Fibroblast of mammary gland (primary cell): ENCODE data around the gene PKD1L1.

Experiments used
- DNase-seq: peaks from one replicate; pipeline ENCODE4 v3.0.0-alpha.2; 2010; ENCODE audit warnings: low read depth
- H3K4me3 ChIP-seq: 2 replicates; pipeline ENCODE4 v1.5.1; 2011; ENCODE audit warnings: low read depth, mild to moderate bottlenecking, low read length, moderate library complexity; ENCODE audit not compliant: control insufficient read depth
- TF ChIP-seq, protein P1 (sequence below): conservative IDR thresholded peaks from 2 replicates; pipeline ENCODE4 v1.5.1; 2011; ENCODE audit warnings: low read depth, low read length, inconsistent platforms; ENCODE audit not compliant: control insufficient read depth, insufficient read depth

PKD1L1 gene

DNA sequence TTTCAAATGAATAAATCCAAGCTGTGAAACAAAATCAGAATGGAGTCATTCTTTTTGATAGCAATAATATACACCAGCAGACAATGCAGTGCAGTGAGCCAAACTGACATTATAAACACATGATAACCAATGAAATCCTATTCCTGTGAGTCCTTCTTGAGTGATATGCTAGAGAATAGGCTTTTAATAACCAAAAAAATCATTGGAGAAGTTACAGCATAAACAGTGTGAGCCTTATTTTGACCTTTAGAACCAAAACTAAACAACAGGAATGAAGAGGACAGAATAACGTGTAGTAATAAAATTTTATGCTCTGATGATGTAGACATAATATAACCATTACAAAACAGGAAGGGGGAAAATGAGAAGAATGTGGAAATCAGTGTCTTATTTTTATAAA lies 22.5 kb upstream of the PKD1L1 start:
- no peak overlapping the region for H3K4me3 ChIP-seq
- no peak for DNase-seq

DNA sequence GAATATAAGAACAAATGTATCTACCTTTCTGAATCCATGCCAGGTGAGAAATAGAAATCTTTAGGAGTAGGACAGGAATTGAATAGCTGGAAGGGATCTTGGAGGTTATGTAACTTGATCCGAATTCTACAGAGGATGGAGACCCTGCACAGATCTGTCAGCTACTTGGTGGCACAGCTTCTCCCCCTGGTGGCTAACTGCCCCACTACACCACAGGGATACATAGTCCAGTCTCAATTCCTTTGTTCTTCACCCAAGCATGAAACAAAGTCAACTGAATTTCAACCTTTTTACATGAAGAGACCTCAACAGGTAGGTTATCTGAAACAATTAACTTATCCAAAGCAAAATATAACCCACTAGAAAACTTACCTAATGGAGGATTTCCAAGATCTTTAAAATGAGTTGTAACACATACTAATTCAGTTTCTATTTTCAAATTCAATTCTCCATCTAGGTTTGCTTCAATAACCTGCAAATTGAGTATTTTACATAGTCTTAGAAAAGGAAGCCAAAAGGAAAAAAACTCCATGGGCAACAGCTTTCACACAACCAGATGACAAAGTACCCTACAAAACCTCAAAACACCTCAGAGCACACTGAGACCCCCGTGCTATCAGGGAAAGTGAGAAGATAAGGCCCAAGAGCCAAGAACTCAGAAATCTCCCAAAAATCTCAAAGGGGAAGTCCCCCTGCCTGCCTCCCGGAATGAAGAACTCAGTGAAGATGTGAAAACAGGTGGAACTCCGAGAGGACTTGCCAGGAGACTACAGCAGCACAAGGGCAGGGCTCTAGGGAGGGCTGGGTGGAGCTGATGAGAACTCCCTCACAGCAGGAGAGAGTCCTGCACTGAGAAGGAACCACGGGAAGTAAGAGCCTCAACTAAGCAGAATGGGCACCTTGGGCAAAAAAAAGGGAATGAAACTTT lies 20.8 kb upstream of the PKD1L1 start:
- peak; percentile 64 for DNase-seq
- TF ChIP-seq, protein P1, sequence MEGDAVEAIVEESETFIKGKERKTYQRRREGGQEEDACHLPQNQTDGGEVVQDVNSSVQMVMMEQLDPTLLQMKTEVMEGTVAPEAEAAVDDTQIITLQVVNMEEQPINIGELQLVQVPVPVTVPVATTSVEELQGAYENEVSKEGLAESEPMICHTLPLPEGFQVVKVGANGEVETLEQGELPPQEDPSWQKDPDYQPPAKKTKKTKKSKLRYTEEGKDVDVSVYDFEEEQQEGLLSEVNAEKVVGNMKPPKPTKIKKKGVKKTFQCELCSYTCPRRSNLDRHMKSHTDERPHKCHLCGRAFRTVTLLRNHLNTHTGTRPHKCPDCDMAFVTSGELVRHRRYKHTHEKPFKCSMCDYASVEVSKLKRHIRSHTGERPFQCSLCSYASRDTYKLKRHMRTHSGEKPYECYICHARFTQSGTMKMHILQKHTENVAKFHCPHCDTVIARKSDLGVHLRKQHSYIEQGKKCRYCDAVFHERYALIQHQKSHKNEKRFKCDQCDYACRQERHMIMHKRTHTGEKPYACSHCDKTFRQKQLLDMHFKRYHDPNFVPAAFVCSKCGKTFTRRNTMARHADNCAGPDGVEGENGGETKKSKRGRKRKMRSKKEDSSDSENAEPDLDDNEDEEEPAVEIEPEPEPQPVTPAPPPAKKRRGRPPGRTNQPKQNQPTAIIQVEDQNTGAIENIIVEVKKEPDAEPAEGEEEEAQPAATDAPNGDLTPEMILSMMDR: peak; percentile 94
- no peak overlapping the region for H3K4me3 ChIP-seq

More for the DNA sequence above, 22.5 kb upstream of the PKD1L1 start:
- TF ChIP-seq, protein P1: no peak

DNA sequence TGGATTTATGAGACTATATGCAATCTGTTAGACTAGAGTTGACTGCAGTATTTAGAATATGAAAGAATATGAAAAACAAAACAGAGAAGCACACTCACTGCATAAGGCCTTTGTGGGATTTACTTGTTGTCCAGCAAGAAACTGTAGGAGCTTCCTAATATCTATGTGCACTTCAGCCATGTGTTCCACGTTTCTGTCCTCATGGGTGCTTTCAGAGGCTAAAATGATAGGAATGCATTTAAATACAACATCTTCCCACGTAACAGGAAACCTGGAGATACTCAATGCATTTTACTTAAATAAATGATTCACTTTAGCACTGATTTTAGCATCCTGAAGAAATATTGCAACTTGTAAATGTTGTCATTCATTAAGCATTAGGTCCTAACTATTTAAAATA lies 19.4 kb upstream of the PKD1L1 start:
- DNase-seq: no peak
- TF ChIP-seq, protein P1: no peak
- H3K4me3 ChIP-seq: no peak overlapping the region

DNA sequence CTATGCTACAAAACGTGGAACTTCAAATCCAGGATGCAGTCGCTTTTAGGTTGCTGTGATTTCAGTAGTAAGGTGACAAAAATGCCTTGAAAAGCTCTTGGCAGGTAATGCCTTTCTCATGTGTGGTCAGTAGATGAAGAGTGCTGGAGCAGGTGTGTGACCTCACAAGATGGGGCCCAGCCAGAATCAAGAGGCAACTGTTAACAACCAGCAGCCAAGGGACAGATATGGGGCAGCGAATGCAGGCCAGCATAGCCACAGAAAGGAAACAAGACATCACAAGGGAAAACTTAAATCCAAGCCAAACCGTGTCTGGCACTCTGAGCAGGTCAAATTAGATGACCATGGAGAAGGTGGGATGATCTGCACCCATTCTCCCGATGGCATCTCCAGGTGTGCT lies 18.9 kb upstream of the PKD1L1 start:
- TF ChIP-seq, protein P1: no peak
- H3K4me3 ChIP-seq: no peak overlapping the region
- DNase-seq: no peak

DNA sequence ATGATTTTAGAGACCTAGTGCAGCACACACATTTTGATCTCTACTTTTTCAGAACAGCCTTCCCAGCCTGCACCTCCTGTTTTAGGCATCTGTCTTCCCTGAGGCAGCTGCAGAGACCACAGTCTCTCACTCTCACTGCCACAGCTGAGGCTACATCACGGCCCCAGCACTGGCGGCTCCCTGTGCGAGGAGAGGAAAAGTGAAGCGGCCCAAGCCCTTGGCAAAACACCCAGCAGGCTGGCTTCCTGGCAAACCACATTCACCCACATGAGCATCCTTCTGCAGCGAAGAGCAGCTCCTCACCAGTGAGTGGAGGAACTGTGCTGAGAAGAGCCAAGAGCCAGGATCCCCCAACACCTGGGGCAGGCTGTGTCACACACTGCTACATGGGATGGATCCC lies 17.2 kb upstream of the PKD1L1 start:
- no peak for DNase-seq
- TF ChIP-seq, protein P1: no peak
- no peak overlapping the region for H3K4me3 ChIP-seq

DNA sequence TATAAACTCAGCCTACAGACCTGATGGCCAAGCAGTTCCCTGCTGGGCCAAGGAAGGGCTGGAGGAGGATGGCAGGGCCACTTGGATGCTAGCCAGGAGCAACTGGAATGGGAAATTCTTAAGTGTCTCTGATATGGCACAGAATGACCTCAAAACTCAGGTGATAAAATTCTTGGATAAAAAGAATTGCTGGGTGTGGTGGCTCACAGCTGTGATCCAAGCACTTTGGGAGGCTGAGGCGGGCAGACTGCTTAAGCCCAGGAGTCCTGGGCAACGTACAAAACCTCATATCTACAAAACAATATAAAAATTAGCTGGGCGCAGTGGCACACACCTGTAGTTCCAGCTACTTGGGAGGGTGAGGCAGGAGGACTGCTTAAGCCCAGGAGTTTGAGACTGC lies 14.0 kb upstream of the PKD1L1 start:
- no peak overlapping the region for H3K4me3 ChIP-seq
- no peak for DNase-seq
- TF ChIP-seq, protein P1: no peak

DNA sequence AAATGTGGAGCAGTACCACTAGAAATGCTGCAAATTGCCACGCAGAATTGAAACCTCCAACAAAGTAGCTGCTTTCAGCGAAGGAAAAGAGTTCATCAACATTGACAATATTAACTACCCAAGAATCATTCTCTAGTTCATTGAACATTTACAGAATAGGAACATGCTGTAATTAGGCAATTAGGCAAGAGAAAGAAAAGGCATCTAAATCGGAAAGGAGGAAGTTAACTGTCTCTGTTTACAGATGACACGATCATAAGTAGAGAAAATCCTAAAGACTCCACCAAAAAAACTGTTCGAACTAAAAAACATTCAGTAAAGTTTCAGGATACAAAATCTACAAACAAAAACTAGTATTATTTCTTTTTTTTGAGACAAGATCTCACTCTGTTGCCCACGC lies 8.9 kb upstream of the PKD1L1 start:
- H3K4me3 ChIP-seq: no peak overlapping the region
- no peak for DNase-seq
- TF ChIP-seq, protein P1: no peak
